GM12878 (cell line): ENCODE results near the gene CKAP5. TPM values are rescaled to one million over a fixed set of nuclear protein-coding genes. Genes with fewer than 3 reads are reported as not detected.

Experiments used
- ATAC-seq: fragments of 200-7000 bp; cut with Tn5 transposase; 3 replicates; pipeline ENCODE4 v1.9.1; 2020; ENCODE audit warnings: mild to moderate bottlenecking, moderate library complexity
- BruUV-seq: library from RNA; stranded (reverse); fragments of 400-500 nt; replicated peaks from 2 replicates; lab custom pipeline; 2021; lab: Mats Ljungman, UMichigan
- CTCF ChIA-PET: fragments of 300-600 bp; sonication (Branson Sonifier 250); formaldehyde crosslinking; extraction: SDS; loops from one replicate; lab custom pipeline; 2021; ENCODE audit warnings: inconsistent platforms; lab: Yijun Ruan, JAX
- POLR2A ChIA-PET: fragments of 350-600 bp; formaldehyde crosslinking; extraction: SDS; loops from one replicate; lab custom pipeline; 2021; ENCODE audit warnings: inconsistent platforms; lab: Charles Lee
- RAD21 ChIA-PET: fragments of 300-600 bp; sonication (Branson Sonifier 250); formaldehyde crosslinking; loops from one replicate; lab custom pipeline; 2023; ENCODE audit warnings: antibody characterized with exemption; ENCODE audit not compliant: unreplicated experiment; lab: Charles Lee
- SMC1A ChIA-PET: fragments of 300-600 bp; sonication (Branson Sonifier 250); formaldehyde crosslinking; loops from one replicate; lab custom pipeline; 2023; ENCODE audit not compliant: unreplicated experiment, uncharacterized antibody; lab: Charles Lee
- DNase-seq: peaks from one replicate; pipeline ENCODE4 v3.0.0-alpha.2; 2011; ENCODE audit warnings: low read depth, low spot score
- FAIRE-seq: peaks from 3 replicates; lab custom pipeline; 2011; peaks lifted over from hg19 to GRCh38; lab: Jason Lieb, UNC
- H2AFZ ChIP-seq: 2 replicates; pipeline ENCODE4 v1.6.0; 2011; ENCODE audit warnings: low read depth, low read length, control low read depth; ENCODE audit not compliant: control insufficient read depth
- H3K27ac ChIP-seq: 2 replicates; pipeline ENCODE4 v1.5.1; 2011; ENCODE audit warnings: control low read depth; ENCODE audit not compliant: control insufficient read depth, insufficient read depth
- H3K27me3 ChIP-seq, 2 experiments: replicated peaks in 1 of 2; 2 replicates each; pipeline versions ENCODE4 v1.6.0 to v1.6.1; 2011; ENCODE audit warnings: low read length in 1 of 2; ENCODE audit not compliant: control insufficient read depth in 2 of 2, insufficient read depth in 2 of 2
- H3K36me3 ChIP-seq, 2 experiments: 2 replicates each; pipeline ENCODE4 v1.5.1; 2011; ENCODE audit warnings: low read length in 1 of 2; ENCODE audit not compliant: control insufficient read depth in 2 of 2, insufficient read depth in 2 of 2
- H3K4me1 ChIP-seq: 2 replicates; pipeline ENCODE4 v1.6.1; 2011; ENCODE audit warnings: mild to moderate bottlenecking, low read length, moderate library complexity, mixed read lengths; ENCODE audit not compliant: control insufficient read depth, insufficient read depth
- H3K4me2 ChIP-seq: 2 replicates; pipeline ENCODE4 v1.6.0; 2011; ENCODE audit warnings: control low read depth; ENCODE audit not compliant: control insufficient read depth, insufficient read depth
- H3K4me3 ChIP-seq: fragments of 200-600 bp; sonication (generic); 2 replicates; pipeline ENCODE4 v1.5.1; 2016
- H3K79me2 ChIP-seq: 2 replicates; pipeline ENCODE4 v1.6.0; 2011; ENCODE audit warnings: low read length; ENCODE audit not compliant: control insufficient read depth, insufficient read depth
- H3K9ac ChIP-seq: 2 replicates; pipeline ENCODE4 v1.8.0; 2011; ENCODE audit warnings: low read length, control low read depth, mixed read lengths; ENCODE audit not compliant: control insufficient read depth, insufficient read depth
- H3K9me3 ChIP-seq: replicated peaks from 3 replicates; pipeline ENCODE4 v1.5.1; 2011; ENCODE audit warnings: mild to moderate bottlenecking, low read length; ENCODE audit not compliant: control insufficient read depth, insufficient read depth
- H4K20me1 ChIP-seq: 2 replicates; pipeline ENCODE4 v1.6.0; 2011; ENCODE audit not compliant: control insufficient read depth, insufficient read depth
- CEBPB ChIP-seq, 2 experiments: fragments of 150-350 bp in 1 of 2; IDR thresholded peaks; 2 replicates each; pipeline ENCODE4 v1.6.1; 2012 to 2014; ENCODE audit warnings: low read depth in 2 of 2, low read length in 2 of 2, borderline replicate concordance in 1 of 2, inconsistent platforms in 1 of 2
- GATAD2B ChIP-seq: fragments of 450-650 bp; conservative IDR thresholded peaks from 2 replicates; pipeline ENCODE4 v1.6.1; 2017; ENCODE audit warnings: low read depth, mild to moderate bottlenecking, moderate library complexity
- HDAC6 ChIP-seq: fragments of 200-600 bp; sonication (generic); IDR thresholded peaks from one replicate; pipeline ENCODE4 v1.8.0; 2017; ENCODE audit warnings: antibody characterized with exemption; ENCODE audit not compliant: unreplicated experiment
- KDM1A ChIP-seq: fragments of 200-600 bp; sonication (generic); IDR thresholded peaks from 2 replicates; pipeline ENCODE4 v1.6.1; 2016; ENCODE audit warnings: borderline replicate concordance
- NFYA ChIP-seq: IDR thresholded peaks from 2 replicates; pipeline ENCODE4 v1.6.1; 2011; ENCODE audit warnings: low read depth, mild to moderate bottlenecking, low read length, improper control_type of control experiment, borderline replicate concordance
- PAX5 ChIP-seq: IDR thresholded peaks from 2 replicates; pipeline ENCODE4 v1.6.1; 2011; ENCODE audit warnings: low read depth, low read length, borderline replicate concordance
- RAD21 ChIP-seq: IDR thresholded peaks from 2 replicates; pipeline ENCODE4 v1.6.1; 2011; ENCODE audit warnings: mild to moderate bottlenecking, low read depth, low read length, moderate library complexity; ENCODE audit not compliant: insufficient read depth
- ZNF217 ChIP-seq: fragments of 450-650 bp; IDR thresholded peaks from 2 replicates; pipeline ENCODE4 v1.6.1; 2017; ENCODE audit warnings: antibody characterized with exemption, mild to moderate bottlenecking
- WGBS: methylation state at CpG from one replicate; pipeline ENCODE4 v1.1.6; 2016; ENCODE audit warnings: low lambda C conversion rate; ENCODE audit not compliant: insufficient replicate concordance, insufficient coverage; ENCODE audit errors: missing lambda C conversion rate; 5-methylcytosine and 5-hydroxymethylcytosine counted together
- in situ Hi-C: fragments of 300-500 bp; cut with MboI; formaldehyde crosslinking; loops from 9 replicates; pipeline ENCODE4 v1.14.3; 2018; ENCODE audit warnings: mixed read lengths
- intact Hi-C: fragments of 100-400 bp; cut with micrococcal nuclease; formaldehyde crosslinking; loops from one replicate; pipeline ENCODE4 v1.14.2; 2022; ENCODE audit not compliant: unreplicated experiment
- polyA plus RNA-seq, 11 experiments: library from polyadenylated mRNA; depleted of rRNA in 4 of 11; unstranded in 6 of 11; stranded (reverse) in 5 of 11; fragments of >200 nt; fragmentation: Nextera tagmentation in 4 of 11; fragmentation: Illumina TruSeq in 1 of 11; extraction: Ambion mirVana in 4 of 11; extraction: Trizol in 1 of 11; gene quantifications; 1 replicate in 1 of 11; 2 replicates in 10 of 11; pipeline versions ENCODE4 v1.2.1 to v1.2.3, GENCODE V29; 2011 to 2016; ENCODE audit warnings: inconsistent platforms in 2 of 11, missing spikeins in 2 of 11, low read depth in 1 of 11
- total RNA-seq, 4 experiments: library from RNA; depleted of rRNA in 3 of 4; stranded (reverse); fragments of >200 nt in 3 of 4; fragmentation: Illumina TruSeq in 1 of 4; extraction: Trizol in 1 of 4; gene quantifications; 2 replicates each; pipeline versions ENCODE4 v1.2.1 to v1.2.3, GENCODE V29; 2013 to 2021
- TF ChIP-seq, protein P1 (sequence below): fragments of 450-650 bp; IDR thresholded peaks from 2 replicates; pipeline ENCODE4 v1.6.1; 2017; ENCODE audit warnings: antibody characterized with exemption, mild to moderate bottlenecking, moderate library complexity

CKAP5 gene
- total and polyA plus RNA-seq, 10 of the 15 experiments (the other 5 are each of a cell fraction or from before 2014, with no cell fraction given) = 20.1 to 161 (median 79.8) TPM

DNA sequence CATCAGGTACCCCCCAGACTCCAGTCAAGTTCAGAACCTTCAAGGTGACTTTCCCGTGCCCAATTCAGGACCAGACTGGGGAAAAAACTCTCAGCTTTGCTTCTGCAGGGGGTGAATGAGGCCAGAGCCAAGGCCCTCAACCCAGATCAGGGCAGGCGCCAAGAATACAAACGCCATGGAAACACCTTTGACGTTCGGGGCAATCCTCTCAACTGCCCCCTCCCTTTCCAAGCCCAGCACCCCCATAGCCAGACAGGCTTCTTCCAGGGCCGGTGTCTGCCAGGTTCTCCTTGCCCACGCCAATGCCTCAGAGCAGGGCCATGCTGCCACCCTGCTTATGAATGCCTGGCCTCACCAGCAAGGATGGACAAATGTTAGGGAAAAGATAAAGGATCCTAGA is 151.5 kb downstream of the CKAP5 start:
- no peak for DNase-seq
- RAD21 ChIA-PET = no interaction called here
- no peak overlapping the region for H3K9ac ChIP-seq
- no peak overlapping the region for H3K4me2 ChIP-seq
- TF ChIP-seq RAD21 = no peak
- TF ChIP-seq PAX5 = no peak
- no peak for TF ChIP-seq CEBPB (IDR thresholded peaks at IDR 0.05; ENCODE audit: borderline replicate concordance in 1 of 2, low read depth in 2 of 2, low read length in 2 of 2)
- TF ChIP-seq ZNF217 = no peak
- no peak for TF ChIP-seq NFYA
- no peak for TF ChIP-seq HDAC6
- TF ChIP-seq, protein P1, sequence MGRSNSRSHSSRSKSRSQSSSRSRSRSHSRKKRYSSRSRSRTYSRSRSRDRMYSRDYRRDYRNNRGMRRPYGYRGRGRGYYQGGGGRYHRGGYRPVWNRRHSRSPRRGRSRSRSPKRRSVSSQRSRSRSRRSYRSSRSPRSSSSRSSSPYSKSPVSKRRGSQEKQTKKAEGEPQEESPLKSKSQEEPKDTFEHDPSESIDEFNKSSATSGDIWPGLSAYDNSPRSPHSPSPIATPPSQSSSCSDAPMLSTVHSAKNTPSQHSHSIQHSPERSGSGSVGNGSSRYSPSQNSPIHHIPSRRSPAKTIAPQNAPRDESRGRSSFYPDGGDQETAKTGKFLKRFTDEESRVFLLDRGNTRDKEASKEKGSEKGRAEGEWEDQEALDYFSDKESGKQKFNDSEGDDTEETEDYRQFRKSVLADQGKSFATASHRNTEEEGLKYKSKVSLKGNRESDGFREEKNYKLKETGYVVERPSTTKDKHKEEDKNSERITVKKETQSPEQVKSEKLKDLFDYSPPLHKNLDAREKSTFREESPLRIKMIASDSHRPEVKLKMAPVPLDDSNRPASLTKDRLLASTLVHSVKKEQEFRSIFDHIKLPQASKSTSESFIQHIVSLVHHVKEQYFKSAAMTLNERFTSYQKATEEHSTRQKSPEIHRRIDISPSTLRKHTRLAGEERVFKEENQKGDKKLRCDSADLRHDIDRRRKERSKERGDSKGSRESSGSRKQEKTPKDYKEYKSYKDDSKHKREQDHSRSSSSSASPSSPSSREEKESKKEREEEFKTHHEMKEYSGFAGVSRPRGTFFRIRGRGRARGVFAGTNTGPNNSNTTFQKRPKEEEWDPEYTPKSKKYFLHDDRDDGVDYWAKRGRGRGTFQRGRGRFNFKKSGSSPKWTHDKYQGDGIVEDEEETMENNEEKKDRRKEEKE = no peak
- no peak for TF ChIP-seq KDM1A
- TF ChIP-seq GATAD2B = no peak
- TF ChIP-seq, all 136 proteins: peak for 0
- peaks cover 5% of the 10 kb centered on the region for H3K79me2 ChIP-seq
- H3K9me3 ChIP-seq = no peaks in the 10 kb centered on the region
- no peak for ATAC-seq
- ChIA-PET POLR2A (interaction anchor here (0.7 kb wide), 1 partner anchor 25 kb away, joined by 3 read pairs; no protein-coding TSS in a partner anchor), CTCF (interaction anchor here (0.7 kb wide), 1 partner anchor 48 kb away, joined by 6 read pairs; no protein-coding TSS in a partner anchor), SMC1A (no interaction called here)
- no peak for FAIRE-seq
- H2AFZ ChIP-seq = no peak overlapping the region
- no peak overlapping the region for H3K27ac ChIP-seq
- no peaks in the 10 kb centered on the region for H4K20me1 ChIP-seq
- intact Hi-C loops = no loop called here
- 100% methylated on average over 7 of the region's 7 CpGs for WGBS
- H3K27me3 ChIP-seq = no peaks in the 10 kb centered on the region
- no peak overlapping the region for H3K4me3 ChIP-seq
- in situ Hi-C loops = no loop called here
- no peaks in the 10 kb centered on the region for H3K4me1 ChIP-seq
- BruUV-seq = no TSS peak
- peaks cover 5 to 10% of the 10 kb centered on the region in 2 experiments; a peak in 3 of 4 replicates for H3K36me3 ChIP-seq
